ENCODE measurements around the gene NKX2-8.

The NKX2-8 gene

DNA sequence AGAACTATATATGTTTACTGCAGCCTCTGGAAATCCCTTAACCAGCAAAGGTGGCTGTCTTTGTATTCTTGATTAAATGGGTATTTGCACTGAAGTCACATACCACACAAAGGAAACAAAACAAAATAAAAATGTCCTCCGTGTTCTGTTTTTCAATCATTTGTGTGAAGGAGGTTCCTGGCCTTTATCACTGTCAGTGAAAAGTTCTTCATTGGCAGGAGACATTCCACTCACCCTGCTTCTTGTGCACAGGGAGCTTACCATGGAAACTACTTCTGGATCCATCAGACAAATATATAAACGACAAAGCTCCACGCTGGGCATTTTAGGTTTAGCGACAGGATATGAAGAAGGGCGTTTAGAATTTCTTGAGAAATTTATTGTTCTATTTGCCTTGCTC lies 5.7 kb upstream of the NKX2-8 start:
- TF ChIP-seq, protein P1, sequence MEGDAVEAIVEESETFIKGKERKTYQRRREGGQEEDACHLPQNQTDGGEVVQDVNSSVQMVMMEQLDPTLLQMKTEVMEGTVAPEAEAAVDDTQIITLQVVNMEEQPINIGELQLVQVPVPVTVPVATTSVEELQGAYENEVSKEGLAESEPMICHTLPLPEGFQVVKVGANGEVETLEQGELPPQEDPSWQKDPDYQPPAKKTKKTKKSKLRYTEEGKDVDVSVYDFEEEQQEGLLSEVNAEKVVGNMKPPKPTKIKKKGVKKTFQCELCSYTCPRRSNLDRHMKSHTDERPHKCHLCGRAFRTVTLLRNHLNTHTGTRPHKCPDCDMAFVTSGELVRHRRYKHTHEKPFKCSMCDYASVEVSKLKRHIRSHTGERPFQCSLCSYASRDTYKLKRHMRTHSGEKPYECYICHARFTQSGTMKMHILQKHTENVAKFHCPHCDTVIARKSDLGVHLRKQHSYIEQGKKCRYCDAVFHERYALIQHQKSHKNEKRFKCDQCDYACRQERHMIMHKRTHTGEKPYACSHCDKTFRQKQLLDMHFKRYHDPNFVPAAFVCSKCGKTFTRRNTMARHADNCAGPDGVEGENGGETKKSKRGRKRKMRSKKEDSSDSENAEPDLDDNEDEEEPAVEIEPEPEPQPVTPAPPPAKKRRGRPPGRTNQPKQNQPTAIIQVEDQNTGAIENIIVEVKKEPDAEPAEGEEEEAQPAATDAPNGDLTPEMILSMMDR (conservative IDR thresholded peaks at IDR 0.05; ENCODE audit: low read depth, low read length) = no peak
- DNase-seq (ENCODE audit: low read depth) = no peak
- H3K4me3 ChIP-seq (ENCODE audit: low read depth, low read length) = no peak overlapping the region

DNA sequence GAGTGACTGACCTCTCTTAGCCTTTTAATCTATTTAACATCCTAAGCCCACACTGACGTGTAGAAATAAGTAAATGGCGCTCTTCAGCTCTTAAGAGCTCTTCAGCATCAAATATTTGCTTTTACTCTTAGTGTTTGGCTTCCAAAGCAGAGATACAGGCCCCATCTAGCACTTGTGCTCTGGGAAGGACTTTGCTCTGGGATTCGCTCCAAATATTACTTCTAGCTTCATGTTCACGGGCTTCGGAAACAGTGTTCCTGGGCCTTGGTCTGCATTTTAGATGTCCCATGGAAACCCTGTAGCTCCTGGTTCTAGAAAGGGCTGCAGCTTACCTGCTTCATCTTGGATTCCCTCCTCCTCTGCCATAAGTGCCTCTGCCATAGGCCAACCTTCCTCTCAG lies 2.7 kb upstream of the NKX2-8 start:
- TF ChIP-seq, protein P1 (conservative IDR thresholded peaks at IDR 0.05; ENCODE audit: low read depth, low read length) = no peak
- no peak overlapping the region for H3K4me3 ChIP-seq (ENCODE audit: low read depth, low read length)
- DNase-seq (ENCODE audit: low read depth) = no peak

DNA sequence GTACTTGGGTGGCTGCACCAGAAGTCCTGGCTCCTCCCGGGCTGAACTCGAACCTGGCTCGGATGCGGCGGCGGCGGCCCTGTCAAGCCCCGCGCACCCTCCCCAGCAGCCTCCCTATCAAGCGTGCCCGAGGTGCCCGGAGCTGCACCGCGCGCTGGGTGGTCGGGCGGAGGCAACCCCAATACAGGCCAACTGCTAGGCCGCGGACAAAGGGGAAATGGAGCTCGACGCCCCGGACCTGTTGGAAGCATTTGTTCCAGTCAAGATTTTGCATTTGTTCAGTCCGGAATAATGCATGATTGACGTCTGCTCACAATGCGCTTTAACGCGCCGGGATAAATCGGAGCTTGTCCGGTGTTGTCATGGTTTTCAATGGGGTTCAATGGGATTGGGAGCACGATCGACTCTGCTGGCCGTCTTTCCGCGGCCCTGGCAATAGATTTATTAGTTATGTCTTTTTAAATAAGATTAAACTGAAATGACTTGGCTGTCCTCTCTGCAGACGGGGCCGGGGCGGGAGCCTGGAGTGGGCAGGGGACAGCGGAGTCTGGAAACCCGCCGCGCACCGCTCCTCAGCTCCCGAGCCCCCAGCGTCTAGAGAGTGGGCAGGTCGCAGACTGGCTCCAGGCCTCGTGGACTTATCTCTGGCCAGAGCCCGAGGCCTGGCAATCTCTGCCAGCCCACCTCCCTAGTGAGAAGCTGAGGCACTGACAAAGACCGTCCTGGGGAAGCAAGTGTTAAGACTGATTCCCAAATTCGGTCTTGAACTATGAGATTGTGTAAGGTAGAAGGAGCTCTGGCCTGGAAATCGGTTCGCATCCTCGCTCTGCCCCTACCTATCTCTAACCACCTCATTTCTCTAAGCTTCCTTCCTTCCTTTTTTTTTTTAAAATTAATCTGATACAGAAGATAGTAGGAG lies 1.7 kb upstream of the NKX2-8 start:
- TF ChIP-seq, protein P1 (conservative IDR thresholded peaks at IDR 0.05; ENCODE audit: low read depth, low read length) = no peak
- DNase-seq (ENCODE audit: low read depth) = no peak
- no peak overlapping the region for H3K4me3 ChIP-seq (ENCODE audit: low read depth, low read length)

DNA sequence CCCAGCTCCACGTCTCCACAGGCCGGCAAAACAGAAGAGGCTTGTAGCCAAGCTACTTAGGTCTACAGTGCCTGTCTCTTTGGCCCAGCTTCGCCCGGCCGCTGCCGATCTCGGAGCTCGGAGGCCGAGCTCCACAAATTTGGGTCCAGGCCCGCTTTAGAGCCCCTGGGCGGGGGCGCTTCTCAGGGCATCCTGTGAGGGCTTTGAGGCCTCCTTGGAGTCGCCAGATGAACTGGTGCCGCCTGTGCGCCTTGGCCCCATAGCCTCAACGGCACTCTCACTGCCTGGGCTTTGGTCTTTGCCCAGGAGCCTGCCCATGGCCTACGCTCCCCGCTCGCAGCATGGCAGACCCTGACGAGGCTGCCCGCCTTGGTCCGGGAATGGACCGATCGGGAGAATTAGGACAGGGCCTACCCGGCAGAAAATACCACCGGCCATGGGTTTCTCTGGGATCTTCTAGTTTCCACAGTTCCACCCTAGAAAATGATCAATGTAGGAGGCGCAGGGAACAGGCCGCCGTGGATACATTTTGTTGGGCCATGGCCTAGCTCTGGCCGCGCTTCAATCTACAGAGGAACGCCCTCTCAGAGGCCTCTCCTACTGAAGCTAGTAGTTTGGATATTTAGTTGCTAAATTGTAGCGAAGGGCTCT lies 953 bp upstream of the NKX2-8 start:
- TF ChIP-seq, protein P1 (conservative IDR thresholded peaks at IDR 0.05; ENCODE audit: low read depth, low read length) = no peak
- no peak overlapping the region for H3K4me3 ChIP-seq (ENCODE audit: low read depth, low read length)
- DNase-seq (ENCODE audit: low read depth) = no peak

DNA sequence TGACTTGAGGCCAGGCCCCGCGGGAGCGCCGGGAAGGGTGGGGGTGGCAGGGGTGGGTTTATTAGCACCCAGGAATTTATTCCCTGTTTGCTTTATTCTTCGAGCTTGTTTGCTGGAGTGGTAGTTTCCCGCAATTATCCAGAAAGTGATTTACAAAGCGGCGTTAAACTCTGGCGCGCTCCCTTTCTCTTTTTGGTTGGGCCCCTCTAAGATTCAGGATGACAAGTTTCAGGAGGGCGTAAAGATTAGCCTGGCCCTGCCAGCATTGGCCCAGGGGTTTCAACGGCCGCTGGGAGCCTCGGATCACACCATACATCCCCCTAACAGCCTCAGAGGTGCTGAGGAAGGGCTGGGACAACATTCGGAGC lies 444 bp upstream of the NKX2-8 start:
- H3K4me3 ChIP-seq (ENCODE audit: low read depth, low read length) = no peak overlapping the region
- TF ChIP-seq, protein P1 (conservative IDR thresholded peaks at IDR 0.05; ENCODE audit: low read depth, low read length) = no peak
- DNase-seq (ENCODE audit: low read depth) = no peak

DNA sequence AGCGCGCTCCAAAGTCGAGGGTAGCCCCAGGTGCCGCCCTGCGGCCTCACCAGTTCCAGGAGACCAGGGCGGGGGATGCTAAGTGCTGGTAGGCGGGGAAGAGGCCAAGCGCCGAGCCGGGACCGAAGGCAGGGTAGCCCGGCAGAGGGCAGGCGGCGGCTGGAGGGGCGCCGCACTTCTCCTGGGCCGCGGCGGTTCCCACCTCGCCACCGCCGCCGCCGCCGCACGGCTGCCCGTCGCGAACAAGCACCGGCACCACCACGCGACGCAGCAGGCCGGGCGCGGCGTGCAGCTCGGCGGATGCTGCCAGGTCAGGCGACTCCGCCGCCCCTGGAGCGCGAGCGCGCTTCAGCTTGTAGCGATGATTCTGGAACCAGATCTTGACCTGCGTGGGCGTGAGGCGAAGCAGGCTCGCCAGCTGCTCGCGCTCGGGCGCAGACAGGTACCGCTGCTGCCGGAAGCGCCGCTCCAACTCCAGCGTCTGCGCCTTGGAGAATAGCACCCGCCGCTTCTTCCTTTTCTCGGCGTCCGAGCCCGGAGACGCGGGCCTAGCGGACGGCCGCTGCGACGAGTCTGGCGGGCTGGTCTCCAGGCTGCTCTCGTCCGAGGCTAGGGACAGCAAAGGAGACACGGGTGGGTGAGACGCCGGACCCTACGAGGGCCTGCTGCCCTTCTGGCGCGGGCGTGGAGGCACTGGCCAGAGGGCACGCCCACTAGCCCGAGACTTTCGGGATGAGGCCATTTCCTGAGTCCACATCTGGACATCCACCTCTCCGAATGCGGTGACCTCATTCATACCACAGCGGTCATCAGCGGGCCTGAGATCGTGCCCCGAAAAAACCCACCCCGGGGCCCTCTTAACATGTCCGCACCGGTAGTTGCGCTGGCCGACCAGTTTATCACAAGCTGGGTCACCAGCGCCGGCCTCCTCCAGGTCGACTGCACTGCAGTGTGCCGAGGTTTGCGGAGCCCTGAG lies 1.3 kb downstream of the NKX2-8 start:
- H3K4me3 ChIP-seq (ENCODE audit: low read depth, low read length) = peak overlapping the region; percentile 43
- DNase-seq (ENCODE audit: low read depth) = peak; percentile 33
- TF ChIP-seq, protein P1 (conservative IDR thresholded peaks at IDR 0.05; ENCODE audit: low read depth, low read length) = no peak

Measured in choroid plexus epithelial cell (primary cell).